Stomach smooth muscle (tissue), 2 donors: ENCODE measurements around the gene EPHA10.

ENCODE experiments used
- H3K27ac ChIP-seq: one replicate; pipeline ENCODE4 v1.7.0; 2013; ENCODE audit warnings: mild to moderate bottlenecking, low read length, inconsistent platforms
- H3K27me3 ChIP-seq, 2 donors: one replicate each; pipeline ENCODE4 v1.7.0; 2013; ENCODE audit warnings: low read length in 2 of 2; ENCODE audit not compliant: insufficient read depth in 2 of 2, control insufficient read depth in 1 of 2
- H3K36me3 ChIP-seq, 2 donors: one replicate each; pipeline ENCODE4 v1.7.0; 2013; ENCODE audit warnings: low read length in 2 of 2; ENCODE audit not compliant: control insufficient read depth in 2 of 2, insufficient read depth in 2 of 2
- H3K4me1 ChIP-seq: one replicate; pipeline ENCODE4 v1.7.0; 2013; ENCODE audit warnings: low read length; ENCODE audit not compliant: control insufficient read depth, insufficient read depth
- H3K4me3 ChIP-seq, 2 donors: one replicate each; pipeline ENCODE4 v1.7.0; 2013; ENCODE audit warnings: low read length in 2 of 2
- H3K9ac ChIP-seq, 2 donors: one replicate each; pipeline ENCODE4 v1.7.0; 2013; ENCODE audit warnings: low read length in 2 of 2, mild to moderate bottlenecking in 1 of 2
- H3K9me3 ChIP-seq, 2 donors: one replicate each; pipeline ENCODE4 v1.7.0; 2013; ENCODE audit warnings: low read length in 2 of 2; ENCODE audit not compliant: control insufficient read depth in 2 of 2
- donor health status: healthy.
- donor health status: Pancreatic carcinoma.

The EPHA10 gene

GRCh38 chr1:37673920-37674319 lies 91.0 kb downstream of the EPHA10 start:
- Histone ChIP-seq H3K4me1 (peaks cover 10% of the 10 kb centered on the region), H3K9ac (no peak overlapping the region), H3K4me3 (no peak overlapping the region), H3K27me3 (peaks cover 2 to 11% of the 10 kb centered on the region in 2 donors), H3K27ac (no peak overlapping the region), H3K9me3 (no peaks in the 10 kb centered on the region), H3K36me3 (no peaks in the 10 kb centered on the region)

GRCh38 chr1:37672136-37672870 lies 92.6 kb downstream of the EPHA10 start:
- no peaks in the 10 kb centered on the region for H3K36me3 ChIP-seq
- peaks cover 10 to 15% of the 10 kb centered on the region in 2 donors for H3K27me3 ChIP-seq
- H3K27ac ChIP-seq, result no peak overlapping the region
- no peak overlapping the region for H3K9ac ChIP-seq
- no peak overlapping the region for H3K4me3 ChIP-seq
- peaks cover 10% of the 10 kb centered on the region for H3K4me1 ChIP-seq
- H3K9me3 ChIP-seq, result no peaks in the 10 kb centered on the region

GRCh38 chr1:37671261-37671660 lies 93.7 kb downstream of the EPHA10 start:
- peaks cover 10% of the 10 kb centered on the region for H3K4me1 ChIP-seq
- peaks cover 10 to 16% of the 10 kb centered on the region in 2 donors for H3K27me3 ChIP-seq
- H3K36me3 ChIP-seq, result no peaks in the 10 kb centered on the region
- H3K4me3 ChIP-seq, result no peak overlapping the region
- H3K9me3 ChIP-seq, result no peaks in the 10 kb centered on the region
- H3K27ac ChIP-seq, result no peak overlapping the region
- H3K9ac ChIP-seq, result no peak overlapping the region

GRCh38 chr1:37670133-37670532 lies 94.8 kb downstream of the EPHA10 start:
- Histone ChIP-seq H3K4me1 (no peaks in the 10 kb centered on the region), H3K36me3 (no peaks in the 10 kb centered on the region), H3K27ac (no peak overlapping the region), H3K9ac (no peak overlapping the region), H3K27me3 (peaks cover 10 to 16% of the 10 kb centered on the region in 2 donors), H3K4me3 (no peak overlapping the region), H3K9me3 (no peaks in the 10 kb centered on the region)

- Histone ChIP-seq H3K9ac (no peak overlapping the region), H3K27ac (no peak overlapping the region), H3K27me3 (peaks cover 10 to 12% of the 10 kb centered on the region in 2 donors), H3K9me3 (no peaks in the 10 kb centered on the region), H3K4me1 (no peaks in the 10 kb centered on the region), H3K36me3 (no peaks in the 10 kb centered on the region), H3K4me3 (no peak overlapping the region)
Observed at GRCh38 chr1:37667023-37667671, 97.8 kb downstream of the EPHA10 start.

GRCh38 chr1:37666241-37666867 lies 98.6 kb downstream of the EPHA10 start:
- no peak overlapping the region for H3K4me3 ChIP-seq
- no peak overlapping the region for H3K27ac ChIP-seq
- H3K9me3 ChIP-seq, result no peaks in the 10 kb centered on the region
- no peak overlapping the region for H3K9ac ChIP-seq
- H3K27me3 ChIP-seq, result peaks cover 10 to 15% of the 10 kb centered on the region in 2 donors
- no peaks in the 10 kb centered on the region for H3K4me1 ChIP-seq
- no peaks in the 10 kb centered on the region for H3K36me3 ChIP-seq
